ENCODE measurements around the gene JAK1.
A peak's percentile ranks its signal among the peaks of the same experiment; 100 is the strongest.

DNA sequence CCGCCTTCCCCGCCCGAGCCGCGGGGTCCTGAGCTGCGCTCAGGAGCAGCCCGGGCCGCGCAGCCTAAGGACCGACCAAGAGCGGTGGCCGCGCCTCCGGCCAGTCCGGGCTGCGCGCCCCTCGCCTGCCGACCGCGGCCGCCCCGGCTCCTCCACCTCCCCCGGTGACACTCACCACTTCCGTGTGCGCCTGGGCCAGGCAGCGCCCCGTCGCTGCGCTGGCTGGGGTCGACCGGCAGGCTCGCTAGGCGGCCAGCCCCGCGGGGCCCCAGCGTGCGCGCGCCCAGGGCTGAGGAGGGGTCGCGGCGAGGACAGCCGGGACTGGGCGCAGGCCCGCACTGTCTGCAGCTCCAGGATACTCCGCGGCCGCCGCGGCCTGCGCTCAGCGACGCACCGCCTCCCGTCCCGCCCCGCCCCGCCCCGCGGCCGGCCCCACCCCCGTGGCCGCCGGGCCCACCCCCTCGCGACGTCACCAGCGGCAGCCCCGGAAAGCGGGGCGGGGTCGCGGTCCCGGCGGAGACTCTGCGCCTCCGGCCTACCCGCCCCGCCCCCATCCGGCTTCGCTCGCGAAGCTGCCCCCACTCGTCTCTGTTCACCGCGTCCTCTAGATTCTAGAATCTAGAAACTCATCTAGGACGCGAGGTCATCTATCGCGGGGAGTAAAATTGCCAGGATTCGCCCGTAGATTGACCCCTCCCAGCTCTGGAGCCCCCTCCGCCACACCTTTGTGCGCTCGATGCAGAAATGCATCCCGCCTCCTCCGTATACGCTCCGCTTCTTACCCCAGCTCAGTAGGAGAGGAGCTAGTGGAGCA lies at the start of gene JAK1:
- TF ChIP-seq CTCF (IDR thresholded peaks at IDR 0.05) = peak in 3 of 6 experiments; percentile 12 to 21 (median 13)
- TF ChIP-seq POLR2A (IDR thresholded peaks at IDR 0.05) = peak; percentile 66 to 97
